NOMO-1 (cell line): Measurements from ENCODE around the gene MTNR1B.

Source experiments
- DNase-seq, 2 experiments: peaks; one replicate each; lab custom pipeline; 2025; ENCODE audit not compliant: unreplicated experiment in 2 of 2; lab: John Stamatoyannopoulos, UW

MTNR1B gene

DNA sequence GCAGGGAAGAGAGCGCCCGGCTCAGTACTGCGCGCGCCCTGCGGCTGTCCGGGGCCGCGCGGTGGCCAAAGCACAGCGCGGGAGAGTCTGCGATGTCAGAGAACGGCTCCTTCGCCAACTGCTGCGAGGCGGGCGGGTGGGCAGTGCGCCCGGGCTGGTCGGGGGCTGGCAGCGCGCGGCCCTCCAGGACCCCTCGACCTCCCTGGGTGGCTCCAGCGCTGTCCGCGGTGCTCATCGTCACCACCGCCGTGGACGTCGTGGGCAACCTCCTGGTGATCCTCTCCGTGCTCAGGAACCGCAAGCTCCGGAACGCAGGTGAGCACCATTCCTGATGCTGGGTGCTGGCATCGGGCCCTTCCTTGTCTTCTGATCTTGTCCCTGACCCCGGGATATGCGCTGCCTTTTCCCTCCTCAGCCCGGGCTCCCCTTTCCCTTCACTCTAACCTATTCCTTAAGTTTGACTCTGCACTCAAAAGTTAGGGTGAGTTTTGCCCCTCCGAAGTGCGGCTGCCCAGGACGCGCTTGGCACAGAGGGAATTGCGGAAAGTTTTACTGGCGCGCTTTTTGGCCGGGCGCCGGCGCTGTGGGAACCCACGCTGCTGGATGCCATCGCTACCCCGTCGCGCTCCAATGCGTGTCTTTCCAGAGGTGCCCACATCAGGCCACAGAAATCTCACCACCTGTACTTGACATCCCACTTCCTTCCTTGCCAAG lies at the start of gene MTNR1B:
Gene MTNR1B (plus strand): TSS at position 18 of the 714 bp plus-strand sequence. CDS start 75 bp downstream, at position 93.
- no peak for DNase-seq

DNA sequence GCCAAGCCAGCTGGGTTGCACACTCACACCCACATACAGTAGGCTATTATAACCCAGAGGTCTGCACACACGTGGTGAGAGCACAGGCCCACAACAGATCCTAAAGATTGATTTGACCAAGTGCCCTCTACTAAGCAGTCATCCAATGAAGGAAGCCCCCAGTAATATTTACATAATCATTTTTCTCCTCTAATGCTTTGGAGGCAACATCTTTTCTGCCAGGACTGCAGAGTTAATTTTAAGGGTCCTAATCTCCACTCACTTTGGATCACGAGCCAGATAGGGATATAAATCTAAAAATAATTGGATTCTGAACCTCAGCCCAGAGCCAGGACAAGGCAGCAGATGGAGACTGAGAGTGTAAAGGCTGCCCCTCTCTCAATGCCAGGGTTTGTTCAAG lies 49.1 kb upstream of the MTNR1B start:
- no peak for DNase-seq

DNA sequence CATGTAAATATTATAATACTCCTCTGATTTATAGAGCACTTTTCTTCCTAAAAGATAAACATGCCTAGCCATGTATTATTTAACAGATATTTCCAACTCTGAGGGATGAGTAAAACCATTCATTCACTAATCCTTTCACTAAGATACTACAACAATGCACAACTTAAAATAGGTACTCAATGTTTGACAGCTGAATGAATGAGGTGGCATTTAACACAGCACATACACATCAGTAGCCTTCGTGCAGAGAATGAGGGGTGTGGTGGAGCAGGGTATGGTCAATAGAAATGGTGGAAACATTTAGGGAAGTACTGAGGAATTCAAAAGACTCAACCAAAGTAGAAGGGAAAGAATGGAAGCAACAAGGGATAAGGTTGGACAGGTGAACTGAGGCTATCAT lies 46.7 kb upstream of the MTNR1B start:
- DNase-seq: no peak

DNA sequence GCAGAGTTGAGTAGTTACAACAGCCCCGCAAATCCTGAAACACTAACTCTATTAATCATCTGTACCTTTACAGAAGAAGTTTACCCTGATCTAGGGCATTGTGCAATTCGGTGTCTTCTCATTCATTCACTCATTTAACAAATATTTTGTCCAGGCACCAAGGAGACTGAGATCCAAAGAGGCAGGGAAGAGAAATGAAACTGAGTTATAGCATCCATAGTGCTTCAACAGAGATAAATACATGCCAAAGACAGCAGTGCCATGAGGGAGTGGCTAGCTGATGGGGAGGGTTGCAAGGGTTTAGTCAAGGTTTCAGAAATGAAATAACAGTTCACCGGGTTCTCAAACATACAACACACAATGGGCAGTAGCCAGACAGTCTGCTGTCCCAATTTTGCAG lies 40.2 kb upstream of the MTNR1B start:
- no peak for DNase-seq

DNA sequence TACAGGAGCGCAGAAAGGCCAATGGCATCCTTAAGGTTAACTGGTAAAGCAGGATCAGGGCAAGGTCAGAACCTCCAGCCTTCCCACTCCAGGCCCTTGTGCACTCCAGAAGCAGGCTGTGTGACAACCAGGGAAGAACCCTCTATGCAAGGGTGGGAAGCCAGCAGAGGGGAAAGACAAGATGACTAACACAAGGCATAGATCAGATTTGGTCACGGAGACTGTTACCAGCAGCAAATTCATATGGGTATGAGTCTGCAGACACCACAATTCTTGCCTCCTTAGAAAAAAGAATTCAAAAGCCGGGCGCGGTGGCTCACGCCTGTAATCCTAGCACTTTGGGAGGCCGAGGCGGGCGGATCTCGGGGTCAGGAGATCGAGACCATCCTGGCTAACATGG lies 39.8 kb upstream of the MTNR1B start:
- no peak for DNase-seq

DNA sequence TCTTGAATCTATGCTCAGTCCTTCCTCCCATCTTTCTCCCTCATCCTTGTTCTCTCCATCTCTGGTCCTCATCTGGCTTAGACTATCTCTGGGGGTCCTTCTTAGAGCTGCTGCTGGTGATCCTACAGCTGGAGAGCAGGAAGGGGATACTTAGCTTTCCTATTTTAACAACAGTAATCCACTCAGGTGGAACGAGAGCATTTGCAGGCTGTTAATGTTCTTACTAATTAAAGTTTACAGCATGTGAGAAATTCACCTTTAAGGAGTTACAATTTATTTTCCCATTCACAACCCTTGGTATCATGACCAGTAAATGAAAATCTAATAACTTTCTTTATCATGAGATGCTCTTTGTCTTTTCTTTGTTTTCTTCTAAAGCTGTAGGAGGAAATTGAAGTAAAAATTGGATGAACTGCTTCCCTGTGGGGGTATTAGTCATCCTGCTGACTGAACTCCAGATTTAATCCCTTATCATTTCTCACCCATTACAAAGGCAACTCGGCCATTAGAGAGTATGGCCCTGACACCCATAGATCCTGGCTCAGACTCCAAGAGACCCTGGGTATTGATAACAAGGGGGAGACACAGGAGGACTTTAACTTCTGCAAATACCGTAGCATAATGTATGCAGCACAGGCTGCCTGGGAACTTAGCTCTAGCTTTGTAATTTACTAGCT lies 37.6 kb upstream of the MTNR1B start:
- DNase-seq: no peak

DNA sequence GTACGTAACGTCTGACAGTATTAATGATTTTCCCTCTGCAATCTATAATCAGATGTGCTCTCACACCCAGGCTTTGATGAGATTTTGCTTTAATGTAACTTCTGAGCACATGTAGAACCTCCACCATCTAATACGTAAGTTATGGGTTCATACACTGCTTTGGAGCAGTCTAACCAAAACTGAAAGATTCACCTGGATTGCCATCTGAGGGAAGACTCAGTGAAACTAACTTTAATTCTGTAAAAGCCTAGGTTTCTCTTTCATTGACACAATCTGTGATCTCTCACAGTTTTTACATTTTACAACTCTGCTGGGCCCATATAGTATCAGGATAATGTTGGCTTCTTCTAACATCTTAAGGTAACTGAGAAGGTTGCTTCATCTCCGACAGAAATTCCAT lies 30.1 kb upstream of the MTNR1B start:
- no peak for DNase-seq

DNA sequence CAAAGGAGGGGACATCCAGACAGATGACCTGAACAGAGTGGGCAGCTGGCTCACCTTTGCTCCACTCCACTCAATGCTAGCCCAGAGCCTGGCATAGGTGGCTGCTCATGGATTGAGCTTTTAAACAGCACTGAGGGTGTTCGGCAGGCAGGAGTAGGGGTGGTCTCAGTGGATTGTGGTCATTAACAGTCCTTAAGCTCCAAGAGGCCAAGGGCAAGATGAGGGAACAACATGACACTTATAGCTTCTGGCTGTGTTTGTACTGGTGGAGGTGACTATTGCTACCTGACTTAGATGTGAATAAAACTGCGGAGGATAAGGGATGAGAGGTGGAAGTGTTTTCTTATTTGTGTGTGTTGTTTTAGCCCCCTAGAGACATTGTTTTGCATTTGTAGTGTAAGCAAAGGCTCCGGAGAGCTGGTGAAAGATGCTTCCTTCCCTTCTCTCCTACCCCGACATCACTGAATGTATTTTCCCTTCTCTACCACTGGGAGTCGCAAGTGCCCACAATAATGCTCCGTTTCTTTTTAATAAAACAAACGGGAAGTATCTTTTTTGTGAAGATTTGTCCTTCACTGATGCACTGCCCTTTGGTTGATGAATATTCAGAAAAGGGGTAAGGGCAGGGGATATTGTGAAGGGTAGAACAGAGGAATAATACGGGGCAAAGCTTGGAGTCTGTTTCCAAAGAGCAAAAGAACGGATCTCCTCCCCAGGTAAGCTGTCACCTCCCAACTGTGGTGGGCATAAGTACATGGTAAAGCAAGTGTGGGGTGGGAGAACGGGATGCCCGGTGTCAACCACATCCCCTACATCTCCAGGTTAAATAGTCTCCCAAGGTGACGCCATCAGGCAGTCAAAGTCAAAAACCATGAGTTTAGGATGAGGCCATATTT lies 27.5 kb upstream of the MTNR1B start:
- peak in 1 of 2 experiments; percentile 38 for DNase-seq

DNA sequence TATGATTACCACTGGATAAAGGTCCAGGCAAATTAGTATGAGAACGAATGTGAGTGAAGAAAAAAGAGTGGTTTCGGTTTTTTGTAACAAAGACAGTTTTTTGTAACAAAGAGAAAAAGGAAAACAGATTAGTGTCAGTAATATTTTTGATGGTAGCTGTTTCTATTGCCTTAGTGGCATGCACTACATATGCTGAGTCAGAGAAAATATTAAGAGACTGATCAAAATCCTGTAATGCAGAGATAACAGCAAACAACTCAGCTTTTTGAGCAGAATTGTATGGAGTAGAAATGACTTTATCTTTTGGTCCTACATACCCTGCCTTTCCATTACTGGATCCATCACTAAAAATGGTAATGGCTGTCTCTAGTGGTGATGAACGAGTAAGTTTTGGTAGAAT lies 22.7 kb upstream of the MTNR1B start:
- no peak for DNase-seq

DNA sequence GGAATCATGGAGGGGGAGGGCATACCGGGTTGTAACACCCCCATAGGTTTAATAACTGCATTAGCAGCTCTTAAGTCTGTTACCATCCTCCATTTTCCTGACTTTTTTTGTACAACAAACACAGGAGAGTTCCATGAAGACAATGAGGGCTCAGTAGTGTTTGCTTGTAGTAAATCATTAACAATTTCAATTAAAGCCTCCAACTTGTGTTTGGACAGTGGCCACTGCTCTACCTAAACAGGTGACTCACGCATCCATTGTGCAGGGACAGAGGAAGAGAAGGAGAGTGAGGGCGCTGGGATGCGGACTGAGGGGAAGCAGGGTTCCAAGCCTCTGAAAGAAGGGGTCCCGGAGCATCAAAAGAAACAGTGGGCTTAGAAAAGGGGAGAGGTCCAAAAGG lies 21.3 kb upstream of the MTNR1B start:
- no peak for DNase-seq

DNA sequence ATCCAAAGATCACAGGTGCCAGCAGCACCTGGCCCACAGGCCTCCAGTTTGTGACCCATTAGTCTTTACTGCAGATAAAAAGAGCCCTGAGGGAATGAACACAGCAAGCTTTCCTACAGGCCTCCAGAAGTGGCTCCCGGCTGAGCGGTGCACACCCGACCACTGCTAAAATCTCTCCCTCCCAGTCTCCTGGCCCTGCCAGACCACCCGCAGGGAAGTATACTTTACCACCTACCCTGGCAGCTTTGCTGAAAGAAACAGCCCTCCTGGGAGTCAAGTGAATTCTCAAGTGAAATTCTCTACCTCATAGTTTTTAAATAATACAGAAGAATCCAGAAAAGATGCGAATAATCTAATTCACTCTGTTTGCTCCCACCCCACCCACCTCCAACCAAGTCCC lies 15.4 kb upstream of the MTNR1B start:
- no peak for DNase-seq

DNA sequence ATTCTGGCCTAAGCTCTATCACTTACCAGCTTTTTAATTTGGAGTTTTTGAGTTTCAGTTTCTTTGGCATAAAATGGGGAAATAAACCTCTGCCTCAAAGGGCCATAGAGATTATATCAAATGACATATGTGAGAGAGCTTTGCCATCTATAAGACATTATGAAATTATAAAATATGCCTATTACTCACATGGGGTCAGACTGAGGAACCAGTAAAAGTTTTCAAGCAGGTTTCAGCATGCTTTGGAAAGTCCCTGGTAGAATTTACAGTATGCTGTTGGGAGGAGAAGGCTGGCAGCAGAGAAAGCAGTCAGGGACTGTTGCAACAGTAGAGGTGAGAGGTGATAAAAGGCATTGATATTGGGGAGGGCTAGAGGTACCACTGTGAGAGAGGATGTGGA lies 13.6 kb upstream of the MTNR1B start:
- no peak for DNase-seq

DNA sequence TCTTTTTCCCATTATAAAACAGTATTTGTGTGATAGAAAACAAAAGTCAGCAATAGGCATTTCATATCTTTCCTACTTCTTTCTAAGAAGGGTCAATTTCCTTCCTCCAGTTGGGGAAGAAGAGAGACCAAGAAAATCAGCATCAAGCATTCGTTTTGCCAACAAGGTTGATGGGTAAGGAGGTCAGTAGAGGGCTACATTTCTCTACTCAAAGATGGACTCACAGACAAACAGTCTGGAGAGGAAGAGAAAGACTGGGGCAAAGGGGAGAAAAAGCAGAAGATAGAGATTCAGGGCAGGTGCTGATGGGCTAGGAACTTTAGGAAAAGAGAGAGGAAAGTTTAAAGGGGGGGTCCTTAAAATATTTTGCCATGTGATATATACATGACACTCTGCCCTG lies 8.6 kb upstream of the MTNR1B start:
- no peak for DNase-seq

DNA sequence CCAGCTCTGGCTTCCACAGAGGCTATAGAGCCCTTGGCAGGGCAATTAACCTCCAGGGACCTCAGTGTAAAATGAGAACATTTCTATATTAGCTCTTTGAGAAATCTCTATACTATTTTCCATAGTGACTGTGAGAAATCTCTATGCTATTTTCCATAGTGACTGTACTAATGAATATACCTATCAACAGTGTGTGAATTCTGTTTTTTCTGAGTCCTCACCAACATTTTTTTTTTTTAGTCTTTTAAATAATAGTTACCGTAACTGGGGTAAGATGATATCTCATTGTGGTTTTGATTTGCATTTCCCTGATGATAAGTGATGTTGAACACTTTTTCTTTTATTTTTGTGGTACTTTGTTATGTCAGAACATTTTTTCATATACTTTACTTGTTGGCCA lies 7.0 kb upstream of the MTNR1B start:
- no peak for DNase-seq

DNA sequence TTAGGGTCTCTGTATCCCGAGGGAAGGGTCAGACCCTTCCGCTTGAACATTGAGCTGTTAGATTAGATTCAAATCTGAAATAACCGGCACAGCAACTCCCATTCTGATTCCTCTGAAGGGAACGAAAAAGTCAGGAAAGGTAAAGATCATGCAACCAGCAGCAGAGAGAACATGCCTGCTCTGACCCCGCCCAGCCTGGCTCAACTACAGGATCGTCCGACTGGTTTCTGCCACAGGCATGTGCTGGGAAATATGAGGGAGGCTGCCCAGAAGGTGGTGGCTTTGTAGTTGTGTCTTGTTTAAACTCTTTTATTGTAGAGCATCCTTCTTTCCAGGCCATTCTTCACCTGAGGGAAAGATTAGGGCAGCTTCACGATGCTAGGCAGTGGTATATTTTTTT lies 5.0 kb upstream of the MTNR1B start:
- DNase-seq: no peak

DNA sequence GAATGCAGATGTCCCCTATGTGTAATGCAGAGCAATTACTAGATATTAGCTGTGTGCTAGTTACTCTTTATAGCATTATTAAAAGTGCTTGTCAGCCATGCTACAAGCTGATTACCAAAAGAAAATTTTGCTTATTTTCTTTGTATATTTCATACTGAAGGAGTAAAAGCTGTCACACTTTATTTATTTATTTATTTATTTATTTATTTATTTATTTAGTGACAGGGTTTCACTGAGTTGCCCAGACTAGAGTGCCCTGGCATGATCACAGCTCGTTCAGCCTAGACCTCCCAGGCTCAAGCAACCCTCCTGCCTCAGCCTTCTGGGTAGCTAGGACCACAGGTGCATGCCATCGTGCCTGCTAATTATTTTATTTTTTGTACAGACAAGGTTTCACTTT lies 4.3 kb upstream of the MTNR1B start:
- no peak for DNase-seq

DNA sequence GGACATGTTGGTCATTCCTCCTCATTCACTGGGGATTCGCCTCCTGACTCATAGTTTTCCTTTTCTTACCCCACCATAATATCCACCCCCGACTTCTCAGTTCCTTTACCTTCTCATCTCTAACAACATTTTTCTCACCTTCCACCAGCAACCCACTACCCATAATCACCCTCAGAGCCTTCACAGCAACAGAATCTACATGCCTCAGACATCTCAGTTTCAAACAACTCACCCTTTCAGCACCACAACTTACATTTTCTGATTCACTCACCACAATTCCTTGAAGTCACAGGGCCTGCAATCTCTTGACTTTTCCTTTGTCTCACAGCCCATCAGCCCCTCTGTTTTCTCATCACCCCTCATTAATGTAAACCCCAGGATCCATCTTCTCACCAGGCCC lies 2.3 kb upstream of the MTNR1B start:
- DNase-seq: no peak

DNA sequence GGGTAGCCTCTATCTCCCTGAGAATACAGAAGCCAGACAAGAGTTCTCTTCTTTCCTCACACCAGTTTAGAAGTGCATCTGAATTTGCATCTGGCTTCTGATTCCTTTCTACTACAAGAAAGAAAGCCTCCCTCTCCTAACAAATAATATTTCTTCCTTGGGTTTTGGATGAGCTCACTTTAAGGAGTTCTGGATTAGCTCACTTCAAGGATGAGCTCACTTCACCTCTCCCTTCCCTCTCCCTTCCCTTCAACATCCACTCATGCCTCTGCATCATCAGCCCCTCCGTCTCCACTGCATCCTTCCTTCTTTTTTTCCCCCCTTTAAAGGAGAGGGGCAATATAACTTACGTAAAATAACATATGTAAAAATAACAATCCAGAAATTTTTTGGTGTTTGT lies 1.6 kb upstream of the MTNR1B start:
- no peak for DNase-seq

DNA sequence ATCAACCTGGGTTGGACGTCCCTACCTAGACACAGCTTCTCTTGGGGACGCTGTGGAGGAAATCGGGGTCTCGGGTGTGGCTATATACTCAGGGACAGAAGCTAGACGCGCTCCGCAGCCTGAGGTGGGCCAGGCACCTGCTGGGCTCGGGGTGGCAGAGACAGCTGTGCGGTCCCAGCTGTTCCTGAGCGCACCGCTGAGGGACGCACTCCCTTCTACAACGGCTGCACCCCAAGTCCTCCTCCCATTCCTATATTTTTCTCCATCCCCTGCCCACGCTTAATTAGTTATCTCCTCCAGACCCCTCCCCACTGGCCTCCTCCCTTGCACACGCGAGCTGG lies 188 bp upstream of the MTNR1B start:
- DNase-seq: no peak

DNA sequence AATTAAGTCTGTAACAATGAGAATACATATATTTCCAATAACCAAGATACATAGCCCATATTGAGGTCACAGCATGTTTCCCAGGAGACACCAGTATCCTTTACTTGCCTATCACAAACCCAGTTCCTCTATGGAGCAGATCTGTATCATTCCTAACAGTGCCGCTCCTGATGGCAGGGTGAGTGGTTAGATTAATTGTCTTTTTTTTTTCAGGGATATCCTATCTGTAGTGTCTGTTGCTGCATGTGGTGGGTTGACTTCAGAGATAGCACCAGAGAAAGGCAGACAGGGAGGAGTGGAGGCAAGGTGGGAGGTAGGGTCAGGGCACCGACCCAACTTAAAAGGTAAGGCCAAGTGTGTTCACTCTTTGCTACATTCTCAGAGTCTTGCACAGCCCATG lies 2.8 kb downstream of the MTNR1B start:
- no peak for DNase-seq

DNA sequence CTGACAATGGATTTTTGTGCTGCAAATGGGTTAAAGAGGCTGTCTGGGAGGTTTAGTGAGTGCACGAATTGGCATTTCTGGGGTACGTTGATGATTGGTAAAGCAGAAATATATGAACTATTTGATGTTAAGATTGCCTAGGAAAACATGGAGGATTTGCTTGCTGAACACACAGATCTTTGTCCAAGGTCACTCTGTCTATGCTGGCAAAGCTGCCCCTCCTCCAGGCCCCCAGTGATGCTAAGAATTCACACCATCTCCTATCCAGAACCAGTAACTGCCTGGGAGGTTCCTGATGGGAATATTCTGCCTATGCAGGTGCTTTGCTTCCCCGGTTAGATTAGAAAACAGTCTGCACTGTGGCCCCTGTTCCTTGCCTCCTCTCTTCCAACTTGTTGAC lies 5.8 kb downstream of the MTNR1B start:
- DNase-seq: no peak

DNA sequence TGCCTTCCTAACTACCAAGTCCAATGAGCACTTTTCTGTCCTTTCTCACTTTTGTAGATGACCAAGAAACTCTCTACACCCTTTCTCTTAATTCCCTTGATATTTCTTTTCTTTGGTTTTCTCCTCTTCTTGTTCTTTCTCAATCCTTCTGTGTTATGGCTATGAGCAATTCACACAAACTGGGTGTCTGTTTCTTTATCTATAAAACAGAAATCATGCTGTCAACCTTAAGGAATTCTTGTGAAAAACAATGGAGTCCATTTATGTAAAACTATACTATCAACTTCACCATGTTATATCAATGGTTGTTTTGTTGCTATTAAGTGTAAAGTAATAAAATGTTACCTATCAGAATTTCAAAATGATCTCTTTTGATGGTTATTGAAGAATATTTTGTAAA lies 7.2 kb downstream of the MTNR1B start:
- no peak for DNase-seq
